ENCODE results near the gene ATF6. TPM values are rescaled to one million over a fixed set of nuclear protein-coding genes. Genes with fewer than 3 reads are reported as not detected.
A peak's percentile ranks its signal among the peaks of the same experiment; 100 is the strongest.

Gene ATF6
- total RNA-seq, 1 experiment from 2014 or later = 36.5 TPM

GRCh38 chr1:161869291-161869690 is 103.2 kb downstream of the ATF6 start:
- Histone ChIP-seq H3K9me2 (replicated peaks; ENCODE audit: insufficient read depth, low read length) (no peaks in the 10 kb centered on the region), H3K4me1 (ENCODE audit: low read length) (no peaks in the 10 kb centered on the region), H3K4me2 (ENCODE audit: low read depth, low read length, poor library complexity, severe bottlenecking) (no peak overlapping the region), H3K79me2 (ENCODE audit: low read length) (0 out of 2 replicates have a peak, but pooled peaks cover 2% of the 10 kb centered on the region), H3K9me3 (ENCODE audit: low read length) (no peaks in the 10 kb centered on the region), H2AFZ (ENCODE audit: low read length) (no peak overlapping the region), H3K4me3 (ENCODE audit: low read length) (no peak overlapping the region), H3K9ac (ENCODE audit: low read length) (no peak overlapping the region), H3K27me3 (ENCODE audit: low read length) (no peaks in the 10 kb centered on the region), H3K27ac (ENCODE audit: low read length) (no peak overlapping the region), H3K36me3 (ENCODE audit: insufficient read depth, low read length) (peaks cover 23% of the 10 kb centered on the region; the same call in 1 of the 2 replicates), H4K20me1 (ENCODE audit: insufficient read depth, low read depth, low read length) (no peaks in the 10 kb centered on the region)
- no peak for DNase-seq

- H3K4me3 ChIP-seq (ENCODE audit: low read length) = no peak overlapping the region
- H3K36me3 ChIP-seq (ENCODE audit: insufficient read depth, low read length) = peaks cover 12% of the 10 kb centered on the region; the same call in 1 of the 2 replicates
- H2AFZ ChIP-seq (ENCODE audit: low read length) = no peak overlapping the region
- H3K9ac ChIP-seq (ENCODE audit: low read length) = no peak overlapping the region
- H3K4me2 ChIP-seq (ENCODE audit: low read depth, low read length, poor library complexity, severe bottlenecking) = no peak overlapping the region
- H3K9me2 ChIP-seq (replicated peaks; ENCODE audit: insufficient read depth, low read length) = no peaks in the 10 kb centered on the region
- no peak for DNase-seq
- H3K9me3 ChIP-seq (ENCODE audit: low read length) = no peaks in the 10 kb centered on the region
- H3K79me2 ChIP-seq (ENCODE audit: low read length) = 0 out of 2 replicates have a peak, but pooled peaks cover 2% of the 10 kb centered on the region
- no peaks in the 10 kb centered on the region for H3K27me3 ChIP-seq (ENCODE audit: low read length)
- no peaks in the 10 kb centered on the region for H4K20me1 ChIP-seq (ENCODE audit: insufficient read depth, low read depth, low read length)
- H3K4me1 ChIP-seq (ENCODE audit: low read length) = no peaks in the 10 kb centered on the region
- no peak overlapping the region for H3K27ac ChIP-seq (ENCODE audit: low read length)
Observed at GRCh38 chr1:161872506-161872905, 106.4 kb downstream of the ATF6 start.

GRCh38 chr1:161879261-161879660 is 113.1 kb downstream of the ATF6 start:
- no peaks in the 10 kb centered on the region for H3K27me3 ChIP-seq (ENCODE audit: low read length)
- no peak for DNase-seq
- H2AFZ ChIP-seq (ENCODE audit: low read length) = no peak overlapping the region
- no peak overlapping the region for H3K4me3 ChIP-seq (ENCODE audit: low read length)
- H3K4me1 ChIP-seq (ENCODE audit: low read length) = peaks cover 25% of the 10 kb centered on the region
- no peak overlapping the region for H3K4me2 ChIP-seq (ENCODE audit: low read depth, low read length, poor library complexity, severe bottlenecking)
- no peaks in the 10 kb centered on the region for H3K9me2 ChIP-seq (replicated peaks; ENCODE audit: insufficient read depth, low read length)
- H3K36me3 ChIP-seq (ENCODE audit: insufficient read depth, low read length) = no peaks in the 10 kb centered on the region
- no peak overlapping the region for H3K27ac ChIP-seq (ENCODE audit: low read length)
- no peak overlapping the region for H3K9ac ChIP-seq (ENCODE audit: low read length)
- H4K20me1 ChIP-seq (ENCODE audit: insufficient read depth, low read depth, low read length) = no peaks in the 10 kb centered on the region
- H3K79me2 ChIP-seq (ENCODE audit: low read length) = peaks cover 3% of the 10 kb centered on the region; the same call in 1 of the 2 replicates
- no peaks in the 10 kb centered on the region for H3K9me3 ChIP-seq (ENCODE audit: low read length)

- Histone ChIP-seq H3K27me3 (ENCODE audit: low read length) (no peaks in the 10 kb centered on the region), H3K9me3 (ENCODE audit: low read length) (no peaks in the 10 kb centered on the region), H3K79me2 (ENCODE audit: low read length) (peaks cover 8% of the 10 kb centered on the region), H4K20me1 (ENCODE audit: insufficient read depth, low read depth, low read length) (no peaks in the 10 kb centered on the region), H3K4me1 (ENCODE audit: low read length) (peaks cover 36% of the 10 kb centered on the region), H3K4me3 (ENCODE audit: low read length) (peak overlapping the region; percentile 9; the same call in 1 of the 2 replicates), H3K9me2 (replicated peaks; ENCODE audit: insufficient read depth, low read length) (no peaks in the 10 kb centered on the region), H2AFZ (ENCODE audit: low read length) (no peak overlapping the region), H3K9ac (ENCODE audit: low read length) (no peak overlapping the region), H3K4me2 (ENCODE audit: low read depth, low read length, poor library complexity, severe bottlenecking) (peak overlapping the region; percentile 60), H3K36me3 (ENCODE audit: insufficient read depth, low read length) (0 out of 2 replicates have a peak, but pooled peaks cover 3% of the 10 kb centered on the region), H3K27ac (ENCODE audit: low read length) (peak overlapping the region; percentile 31)
- DNase-seq = no peak
Observed at GRCh38 chr1:161884475-161884874, 118.4 kb downstream of the ATF6 start.

GRCh38 chr1:161885003-161885402 is 118.9 kb downstream of the ATF6 start:
- peaks cover 8% of the 10 kb centered on the region for H3K79me2 ChIP-seq (ENCODE audit: low read length)
- peaks cover 36% of the 10 kb centered on the region for H3K4me1 ChIP-seq (ENCODE audit: low read length)
- 0 out of 2 replicates have a peak, but pooled peaks cover 3% of the 10 kb centered on the region for H3K36me3 ChIP-seq (ENCODE audit: insufficient read depth, low read length)
- peak overlapping the region; percentile 31 for H3K27ac ChIP-seq (ENCODE audit: low read length)
- H3K4me2 ChIP-seq (ENCODE audit: low read depth, low read length, poor library complexity, severe bottlenecking) = peak overlapping the region; percentile 60
- no peak overlapping the region for H2AFZ ChIP-seq (ENCODE audit: low read length)
- no peaks in the 10 kb centered on the region for H4K20me1 ChIP-seq (ENCODE audit: insufficient read depth, low read depth, low read length)
- no peaks in the 10 kb centered on the region for H3K27me3 ChIP-seq (ENCODE audit: low read length)
- no peaks in the 10 kb centered on the region for H3K9me3 ChIP-seq (ENCODE audit: low read length)
- DNase-seq = no peak
- H3K9ac ChIP-seq (ENCODE audit: low read length) = no peak overlapping the region
- H3K4me3 ChIP-seq (ENCODE audit: low read length) = peak overlapping the region; percentile 9; the same call in 1 of the 2 replicates
- no peaks in the 10 kb centered on the region for H3K9me2 ChIP-seq (replicated peaks; ENCODE audit: insufficient read depth, low read length)

GRCh38 chr1:161885759-161886158 is 119.6 kb downstream of the ATF6 start:
- no peak for DNase-seq
- Histone ChIP-seq H3K9me2 (replicated peaks; ENCODE audit: insufficient read depth, low read length) (no peaks in the 10 kb centered on the region), H3K4me3 (ENCODE audit: low read length) (no peak overlapping the region), H4K20me1 (ENCODE audit: insufficient read depth, low read depth, low read length) (no peaks in the 10 kb centered on the region), H3K36me3 (ENCODE audit: insufficient read depth, low read length) (0 out of 2 replicates have a peak, but pooled peaks cover 3% of the 10 kb centered on the region), H3K27ac (ENCODE audit: low read length) (no peak overlapping the region), H3K9ac (ENCODE audit: low read length) (no peak overlapping the region), H3K27me3 (ENCODE audit: low read length) (no peaks in the 10 kb centered on the region), H2AFZ (ENCODE audit: low read length) (no peak overlapping the region), H3K4me2 (ENCODE audit: low read depth, low read length, poor library complexity, severe bottlenecking) (no peak overlapping the region), H3K4me1 (ENCODE audit: low read length) (peaks cover 32% of the 10 kb centered on the region), H3K9me3 (ENCODE audit: low read length) (no peaks in the 10 kb centered on the region), H3K79me2 (ENCODE audit: low read length) (peaks cover 8% of the 10 kb centered on the region)

GRCh38 chr1:161886589-161886988 is 120.5 kb downstream of the ATF6 start:
- Histone ChIP-seq H3K4me3 (ENCODE audit: low read length) (no peak overlapping the region), H3K9me2 (replicated peaks; ENCODE audit: insufficient read depth, low read length) (no peaks in the 10 kb centered on the region), H3K9me3 (ENCODE audit: low read length) (no peaks in the 10 kb centered on the region), H3K4me2 (ENCODE audit: low read depth, low read length, poor library complexity, severe bottlenecking) (no peak overlapping the region), H3K27me3 (ENCODE audit: low read length) (no peaks in the 10 kb centered on the region), H3K9ac (ENCODE audit: low read length) (no peak overlapping the region), H2AFZ (ENCODE audit: low read length) (no peak overlapping the region), H3K79me2 (ENCODE audit: low read length) (peaks cover 8% of the 10 kb centered on the region), H3K36me3 (ENCODE audit: insufficient read depth, low read length) (0 out of 2 replicates have a peak, but pooled peaks cover 3% of the 10 kb centered on the region), H4K20me1 (ENCODE audit: insufficient read depth, low read depth, low read length) (no peaks in the 10 kb centered on the region), H3K27ac (ENCODE audit: low read length) (no peak overlapping the region), H3K4me1 (ENCODE audit: low read length) (peaks cover 30% of the 10 kb centered on the region)
- DNase-seq = no peak

GRCh38 chr1:161887730-161888287 is 121.7 kb downstream of the ATF6 start:
- H3K27me3 ChIP-seq (ENCODE audit: low read length) = no peaks in the 10 kb centered on the region
- no peaks in the 10 kb centered on the region for H3K9me3 ChIP-seq (ENCODE audit: low read length)
- H3K9ac ChIP-seq (ENCODE audit: low read length) = no peak overlapping the region
- H2AFZ ChIP-seq (ENCODE audit: low read length) = no peak overlapping the region
- H3K4me1 ChIP-seq (ENCODE audit: low read length) = peaks cover 25% of the 10 kb centered on the region
- peaks cover 8% of the 10 kb centered on the region for H3K79me2 ChIP-seq (ENCODE audit: low read length)
- DNase-seq = no peak
- no peaks in the 10 kb centered on the region for H3K9me2 ChIP-seq (replicated peaks; ENCODE audit: insufficient read depth, low read length)
- H3K4me2 ChIP-seq (ENCODE audit: low read depth, low read length, poor library complexity, severe bottlenecking) = no peak overlapping the region
- 0 out of 2 replicates have a peak, but pooled peaks cover 3% of the 10 kb centered on the region for H3K36me3 ChIP-seq (ENCODE audit: insufficient read depth, low read length)
- no peak overlapping the region for H3K4me3 ChIP-seq (ENCODE audit: low read length)
- no peak overlapping the region for H3K27ac ChIP-seq (ENCODE audit: low read length)
- no peaks in the 10 kb centered on the region for H4K20me1 ChIP-seq (ENCODE audit: insufficient read depth, low read depth, low read length)
